ENCODE data around the gene SCART1.

The SCART1 gene

DNA sequence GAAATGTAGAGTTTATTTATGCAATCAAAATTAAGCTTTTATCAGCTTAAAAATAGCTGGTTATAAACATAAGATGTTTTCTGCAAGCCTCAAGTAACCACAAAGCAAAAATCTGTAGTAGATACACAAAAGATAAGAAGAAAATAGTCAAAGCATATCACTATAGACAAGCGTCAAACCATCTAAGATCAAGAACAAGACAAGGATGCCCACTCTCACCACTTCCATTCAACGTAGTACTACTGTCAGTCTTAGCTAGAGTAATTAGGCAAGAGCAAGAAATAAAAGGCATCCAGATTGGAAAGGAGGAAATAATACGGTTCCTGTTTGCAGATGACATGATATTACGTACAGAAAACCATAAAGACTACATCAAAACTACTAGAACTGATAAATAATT, 56.0 kb downstream of the SCART1 start:
- Histone ChIP-seq H3K79me2 (ENCODE audit: insufficient read depth, low read length) (no peaks in the 10 kb centered on the region), H3K36me3 (ENCODE audit: low read length) (no peaks in the 10 kb centered on the region), H4K20me1 (ENCODE audit: low read depth, low read length) (no peaks in the 10 kb centered on the region), H3K9ac (ENCODE audit: low read length) (no peak overlapping the region), H3K27me3 (ENCODE audit: low read length) (no peaks in the 10 kb centered on the region), H3K4me3 (ENCODE audit: insufficient read depth, low read length, poor library complexity, severe bottlenecking) (no peak overlapping the region), H3F3A (ENCODE audit: insufficient read depth) (no peaks in the 10 kb centered on the region), H2AFZ (ENCODE audit: low read depth, low read length, severe bottlenecking) (no peak overlapping the region), H3K27ac (ENCODE audit: low read depth, low read length) (no peak overlapping the region), H3K4me2 (ENCODE audit: low read depth, low read length, poor library complexity, severe bottlenecking) (no peak overlapping the region), H3K9me3 (ENCODE audit: insufficient read depth, low read length) (no peaks in the 10 kb centered on the region), H3K9me2 (replicated peaks; ENCODE audit: insufficient read depth, low read length) (no peaks in the 10 kb centered on the region)
- TF ChIP-seq, protein P1, sequence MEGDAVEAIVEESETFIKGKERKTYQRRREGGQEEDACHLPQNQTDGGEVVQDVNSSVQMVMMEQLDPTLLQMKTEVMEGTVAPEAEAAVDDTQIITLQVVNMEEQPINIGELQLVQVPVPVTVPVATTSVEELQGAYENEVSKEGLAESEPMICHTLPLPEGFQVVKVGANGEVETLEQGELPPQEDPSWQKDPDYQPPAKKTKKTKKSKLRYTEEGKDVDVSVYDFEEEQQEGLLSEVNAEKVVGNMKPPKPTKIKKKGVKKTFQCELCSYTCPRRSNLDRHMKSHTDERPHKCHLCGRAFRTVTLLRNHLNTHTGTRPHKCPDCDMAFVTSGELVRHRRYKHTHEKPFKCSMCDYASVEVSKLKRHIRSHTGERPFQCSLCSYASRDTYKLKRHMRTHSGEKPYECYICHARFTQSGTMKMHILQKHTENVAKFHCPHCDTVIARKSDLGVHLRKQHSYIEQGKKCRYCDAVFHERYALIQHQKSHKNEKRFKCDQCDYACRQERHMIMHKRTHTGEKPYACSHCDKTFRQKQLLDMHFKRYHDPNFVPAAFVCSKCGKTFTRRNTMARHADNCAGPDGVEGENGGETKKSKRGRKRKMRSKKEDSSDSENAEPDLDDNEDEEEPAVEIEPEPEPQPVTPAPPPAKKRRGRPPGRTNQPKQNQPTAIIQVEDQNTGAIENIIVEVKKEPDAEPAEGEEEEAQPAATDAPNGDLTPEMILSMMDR (IDR thresholded peaks at IDR 0.05; ENCODE audit: insufficient read depth, low read length, poor library complexity, severe bottlenecking), result no peak
- no peak for TF ChIP-seq EZH2phosphoT487 (conservative IDR thresholded peaks at IDR 0.05; ENCODE audit: low read length)

DNA sequence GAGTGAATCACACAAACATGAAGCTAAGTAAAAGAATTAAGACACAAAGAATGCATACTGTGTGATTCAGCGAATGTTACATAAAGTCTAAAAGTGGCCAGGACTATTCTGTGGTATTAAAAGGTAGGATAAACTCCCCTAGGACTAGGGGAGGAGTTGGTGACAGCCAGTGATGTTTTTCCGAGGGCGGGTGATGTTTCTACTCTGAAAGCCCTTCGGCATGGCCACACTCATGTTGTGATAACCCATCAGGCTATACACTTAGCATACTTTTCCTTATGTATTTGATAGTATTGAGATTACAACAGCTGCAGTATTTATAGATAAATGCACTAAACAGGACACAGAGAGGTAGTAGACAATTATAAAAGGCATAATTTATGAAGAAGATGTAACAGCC, 57.7 kb downstream of the SCART1 start:
- TF ChIP-seq, protein P1 (IDR thresholded peaks at IDR 0.05; ENCODE audit: insufficient read depth, low read length, poor library complexity, severe bottlenecking), result no peak
- TF ChIP-seq EZH2phosphoT487 (conservative IDR thresholded peaks at IDR 0.05; ENCODE audit: low read length), result no peak
- Histone ChIP-seq H4K20me1 (ENCODE audit: low read depth, low read length) (no peaks in the 10 kb centered on the region), H3K36me3 (ENCODE audit: low read length) (no peaks in the 10 kb centered on the region), H3K79me2 (ENCODE audit: insufficient read depth, low read length) (no peaks in the 10 kb centered on the region), H3K9ac (ENCODE audit: low read length) (no peak overlapping the region), H3F3A (ENCODE audit: insufficient read depth) (no peaks in the 10 kb centered on the region), H3K4me3 (ENCODE audit: insufficient read depth, low read length, poor library complexity, severe bottlenecking) (no peak overlapping the region), H3K9me2 (replicated peaks; ENCODE audit: insufficient read depth, low read length) (no peaks in the 10 kb centered on the region), H2AFZ (ENCODE audit: low read depth, low read length, severe bottlenecking) (no peak overlapping the region), H3K27me3 (ENCODE audit: low read length) (no peaks in the 10 kb centered on the region), H3K27ac (ENCODE audit: low read depth, low read length) (no peak overlapping the region), H3K9me3 (ENCODE audit: insufficient read depth, low read length) (no peaks in the 10 kb centered on the region), H3K4me2 (ENCODE audit: low read depth, low read length, poor library complexity, severe bottlenecking) (no peak overlapping the region)

DNA sequence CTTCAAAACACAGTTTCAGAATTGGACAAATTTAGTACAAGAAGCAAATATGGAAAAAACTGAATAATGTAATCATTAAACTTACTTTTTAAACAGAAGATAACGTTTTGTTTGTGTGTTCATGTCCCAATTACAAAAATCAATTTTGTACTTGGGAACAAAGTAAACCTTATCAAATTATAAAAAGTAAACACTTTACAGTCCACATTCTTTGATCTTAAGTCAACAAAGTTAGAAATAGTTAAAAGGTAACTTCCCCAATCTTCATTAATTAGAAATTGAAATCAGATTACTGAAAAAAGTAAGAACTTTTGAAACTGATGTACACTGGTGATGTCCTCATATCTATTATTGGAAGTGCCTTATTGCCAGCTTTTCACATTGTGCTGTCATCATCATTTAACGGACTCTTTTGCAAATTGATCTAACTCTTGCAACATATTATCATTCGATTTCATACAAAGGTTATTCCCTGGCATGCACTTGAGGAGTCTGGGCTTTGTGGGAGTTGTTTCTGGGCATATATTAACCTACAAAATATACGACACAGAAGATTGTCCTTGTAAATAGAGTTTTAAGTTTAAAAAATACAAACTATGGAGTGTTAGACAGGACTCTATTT, 58.3 kb downstream of the SCART1 start:
- H3F3A ChIP-seq (ENCODE audit: insufficient read depth), result no peaks in the 10 kb centered on the region
- H3K9ac ChIP-seq (ENCODE audit: low read length), result no peak overlapping the region
- H3K4me2 ChIP-seq (ENCODE audit: low read depth, low read length, poor library complexity, severe bottlenecking), result no peak overlapping the region
- H4K20me1 ChIP-seq (ENCODE audit: low read depth, low read length), result no peaks in the 10 kb centered on the region
- no peak overlapping the region for H3K4me3 ChIP-seq (ENCODE audit: insufficient read depth, low read length, poor library complexity, severe bottlenecking)
- no peak overlapping the region for H2AFZ ChIP-seq (ENCODE audit: low read depth, low read length, severe bottlenecking)
- no peaks in the 10 kb centered on the region for H3K79me2 ChIP-seq (ENCODE audit: insufficient read depth, low read length)
- no peaks in the 10 kb centered on the region for H3K9me2 ChIP-seq (replicated peaks; ENCODE audit: insufficient read depth, low read length)
- H3K27ac ChIP-seq (ENCODE audit: low read depth, low read length), result no peak overlapping the region
- H3K27me3 ChIP-seq (ENCODE audit: low read length), result no peaks in the 10 kb centered on the region
- H3K36me3 ChIP-seq (ENCODE audit: low read length), result no peaks in the 10 kb centered on the region
- TF ChIP-seq, protein P1 (IDR thresholded peaks at IDR 0.05; ENCODE audit: insufficient read depth, low read length, poor library complexity, severe bottlenecking), result no peak
- TF ChIP-seq EZH2phosphoT487 (conservative IDR thresholded peaks at IDR 0.05; ENCODE audit: low read length), result no peak
- no peaks in the 10 kb centered on the region for H3K9me3 ChIP-seq (ENCODE audit: insufficient read depth, low read length)

Measured in SU-DHL-6 (cell line).